HG02798 (cell line): ENCODE results near the gene C10orf90.
"Not testable (repeated sequence)": the region's sequence is repeated elsewhere in the genome, so short reads cannot be mapped to it uniquely, and the experiment has no call there.

Experiments
- ATAC-seq: cut with Tn5 transposase; IDR thresholded peaks from one replicate; pipeline ENCODE4 v1.9.1; 2021; ENCODE audit warnings: mild to moderate bottlenecking; ENCODE audit not compliant: unreplicated experiment, poor library complexity

Gene C10orf90

GRCh38 chr10:126402721-126403695 is 267.5 kb downstream of the C10orf90 start:
- no peak for ATAC-seq

- no peak for ATAC-seq
These were observed 269.9 kb downstream of the C10orf90 start for GRCh38 chr10:126400641-126401040.

DNA sequence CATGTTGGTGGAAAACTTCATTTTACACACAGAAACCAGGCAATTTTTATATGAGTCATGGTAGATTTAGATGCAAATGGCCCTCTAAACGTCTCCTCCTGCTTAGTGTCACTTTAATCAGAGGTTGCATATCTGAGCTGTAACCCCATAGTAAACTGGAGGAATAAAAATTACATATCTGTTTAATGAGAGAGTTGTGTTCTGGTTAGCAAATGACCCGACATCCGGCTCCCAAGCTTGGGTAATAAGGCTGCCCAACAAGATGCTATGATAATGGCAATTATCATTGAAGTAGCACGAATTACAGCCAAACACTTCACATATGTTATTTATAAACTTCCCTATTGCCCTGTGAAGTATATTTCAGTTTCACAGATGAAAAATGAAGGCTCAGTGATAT is 271.6 kb downstream of the C10orf90 start:
- no peak for ATAC-seq

DNA sequence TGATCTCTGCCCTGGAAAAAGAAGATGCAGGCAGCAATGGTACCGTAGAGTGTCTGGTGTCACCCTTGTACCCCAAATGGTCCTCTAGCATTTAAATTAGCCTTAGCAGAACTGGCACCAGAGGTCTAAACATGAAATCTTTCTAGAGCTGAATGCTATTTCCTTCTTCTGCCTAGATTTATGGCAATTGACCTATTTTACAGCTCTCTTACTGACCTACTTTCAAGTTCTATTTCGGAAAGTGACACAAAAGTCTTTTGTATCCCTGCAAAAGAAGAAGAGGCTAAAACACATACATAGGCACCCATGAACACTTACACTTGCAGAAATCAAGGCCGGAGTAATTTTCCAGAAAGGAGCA is 272.1 kb downstream of the C10orf90 start:
- ATAC-seq, result no peak

- no peak for ATAC-seq
These were observed 272.7 kb downstream of the C10orf90 start for GRCh38 chr10:126397640-126398382.

DNA sequence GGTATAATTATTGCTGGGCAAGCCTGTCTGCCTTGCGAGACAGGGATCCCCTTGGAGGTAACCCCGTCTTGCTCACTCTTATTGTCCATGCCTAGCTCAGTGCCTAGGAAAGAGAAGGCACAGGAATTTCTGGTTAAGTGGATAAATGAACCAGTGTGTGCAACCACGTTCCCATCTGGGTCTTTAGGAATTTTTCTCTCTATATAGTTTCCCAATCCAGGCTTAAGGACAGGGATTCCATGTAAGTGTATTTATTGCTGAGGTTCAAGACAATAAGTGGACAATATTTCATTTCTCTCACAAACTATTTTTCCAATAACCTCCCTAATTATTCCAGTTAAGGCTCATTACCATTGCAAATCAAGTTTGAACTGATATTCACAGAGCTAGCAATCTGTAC is 273.3 kb downstream of the C10orf90 start:
- ATAC-seq, result no peak

- no peak for ATAC-seq
These were observed 275.5 kb downstream of the C10orf90 start for GRCh38 chr10:126394948-126395347.

GRCh38 chr10:126393076-126393475 is 277.4 kb downstream of the C10orf90 start:
- ATAC-seq, result no peak

GRCh38 chr10:126392469-126392868 is 278.0 kb downstream of the C10orf90 start:
- ATAC-seq, result no peak

- no peak for ATAC-seq
These were observed 278.4 kb downstream of the C10orf90 start for GRCh38 chr10:126392068-126392467.

GRCh38 chr10:126391192-126391885 is 279.2 kb downstream of the C10orf90 start:
- ATAC-seq, result no peak

- ATAC-seq, result no peak
These were observed 280.2 kb downstream of the C10orf90 start for GRCh38 chr10:126390324-126390723.

GRCh38 chr10:126387931-126388911 is 282.3 kb downstream of the C10orf90 start, which contains the start of gene ADAM12:
Gene ADAM12 (minus strand): TSS chr10:126388477. CDS start chr10:126388145, 332 bp downstream.
- no peak for ATAC-seq

- no peak for ATAC-seq
These were observed 283.2 kb downstream of the C10orf90 start for GRCh38 chr10:126387041-126387921.

GRCh38 chr10:126384269-126384873 is 286.1 kb downstream of the C10orf90 start:
- no peak for ATAC-seq

- ATAC-seq, result no peak
These were observed 290.0 kb downstream of the C10orf90 start for GRCh38 chr10:126380352-126381076.

- ATAC-seq, result not testable (repeated sequence)
These were observed 291.3 kb downstream of the C10orf90 start for GRCh38 chr10:126379166-126379565.
